Panc1 (cell line): ENCODE results near the gene SIGLEC1. TPM values are rescaled to one million over a fixed set of nuclear protein-coding genes. Genes with fewer than 3 reads are reported as not detected.

Experiments
- ATAC-seq: fragments of 200-7000 bp; cut with Tn5 transposase; 2 replicates; pipeline ENCODE4 v1.9.1; 2020; ENCODE audit warnings: mild to moderate bottlenecking, moderate library complexity
- BruUV-seq: library from RNA; stranded (reverse); fragments of 400-500 nt; replicated peaks from 2 replicates; lab custom pipeline; 2021; lab: Mats Ljungman, UMichigan
- CTCF ChIA-PET: fragments of 300-600 bp; sonication (Branson Sonifier 250); formaldehyde crosslinking; loops from one replicate; lab custom pipeline; 2022; ENCODE audit warnings: antibody characterized with exemption; lab: Charles Lee
- POLR2A ChIA-PET: fragments of 300-600 bp; sonication (Branson Sonifier 250); formaldehyde crosslinking; loops from one replicate; lab custom pipeline; 2022; ENCODE audit warnings: antibody characterized with exemption; lab: Charles Lee
- DNase-seq: peaks from one replicate; pipeline ENCODE4 v3.0.0-alpha.2; 2010; ENCODE audit warnings: low read depth, low spot score
- H3K27ac ChIP-seq: 2 replicates; pipeline ENCODE4 v1.5.1; 2011; ENCODE audit warnings: mild to moderate bottlenecking, low read length, inconsistent platforms
- H3K27me3 ChIP-seq: fragments of 200-500 bp; sonication (Bioruptor generic); 2 replicates; pipeline ENCODE4 v1.6.0; 2014; ENCODE audit warnings: low read length, inconsistent platforms; ENCODE audit not compliant: control insufficient read depth, insufficient read depth
- H3K36me3 ChIP-seq: fragments of 200-500 bp; sonication (Bioruptor generic); 2 replicates; pipeline ENCODE4 v1.5.1; 2014; ENCODE audit warnings: inconsistent platforms, mild to moderate bottlenecking, low read length, moderate library complexity; ENCODE audit not compliant: control insufficient read depth, insufficient read depth
- H3K4me1 ChIP-seq: 2 replicates; pipeline ENCODE4 v1.5.1; 2011; ENCODE audit warnings: inconsistent platforms, mild to moderate bottlenecking, low read length, moderate library complexity; ENCODE audit not compliant: control insufficient read depth, insufficient read depth
- H3K4me3 ChIP-seq, 2 experiments: 2 replicates each; pipeline ENCODE4 v1.5.1; 2011 to 2012; ENCODE audit warnings: low read depth in 2 of 2, low read length in 2 of 2, mild to moderate bottlenecking in 2 of 2, inconsistent platforms in 1 of 2, moderate library complexity in 1 of 2
- H3K9me3 ChIP-seq: fragments of 200-500 bp; sonication (Bioruptor generic); 2 replicates; pipeline ENCODE4 v1.5.1; 2014; ENCODE audit warnings: low read depth, mild to moderate bottlenecking, inconsistent platforms, low read length, moderate library complexity; ENCODE audit not compliant: control insufficient read depth, insufficient read depth
- CTCF ChIP-seq: fragments of 450-650 bp; IDR thresholded peaks from 2 replicates; pipeline ENCODE4 v1.5.1; 2017; ENCODE audit warnings: mild to moderate bottlenecking
- POLR2AphosphoS5 ChIP-seq: IDR thresholded peaks from 2 replicates; pipeline ENCODE4 v1.6.1; 2012; ENCODE audit warnings: mild to moderate bottlenecking, low read depth, low read length, moderate library complexity
- REST ChIP-seq, 2 experiments: IDR thresholded peaks; 2 replicates each; pipeline ENCODE4 v1.6.1; 2011 to 2012; ENCODE audit warnings: low read depth in 2 of 2, control low read depth in 1 of 2, low read length in 1 of 2, mild to moderate bottlenecking in 1 of 2, moderate library complexity in 1 of 2; ENCODE audit not compliant: insufficient read depth in 1 of 2
- SIN3A ChIP-seq: IDR thresholded peaks from 2 replicates; pipeline ENCODE4 v1.6.1; 2012; ENCODE audit warnings: low read depth, mild to moderate bottlenecking, low read length, moderate library complexity, borderline replicate concordance; ENCODE audit not compliant: insufficient read depth
- TCF7L2 ChIP-seq: IDR thresholded peaks from 2 replicates; pipeline ENCODE4 v1.6.1; 2011; ENCODE audit warnings: mild to moderate bottlenecking, low read depth, low read length, inconsistent platforms
- in situ Hi-C: cut with HindIII; loops from 2 replicates; pipeline ENCODE4 v1.10.0; 2016; ENCODE audit warnings: low sequenced_read_pairs, low pct_unique_long_range_greater_than_20kb
- intact Hi-C: fragments of 100-400 bp; cut with micrococcal nuclease; formaldehyde crosslinking; loops from one replicate; pipeline ENCODE4 v1.10.0; 2022; ENCODE audit not compliant: unreplicated experiment
- total RNA-seq: library from RNA; stranded (reverse); gene quantifications from one replicate; pipeline ENCODE4 v1.2.1, GENCODE V29; 2021; ENCODE audit not compliant: unreplicated experiment

The SIGLEC1 gene
- total RNA-seq, 1 experiment from 2014 or later = 0.03 TPM

- intact Hi-C loops = no loop called here
- CTCF ChIA-PET = no interaction called here
- no peak for ATAC-seq
Observed at GRCh38 chr20:3686867-3687321, 25.5 kb downstream of the SIGLEC1 start.

GRCh38 chr20:3686421-3686820 lies 26.0 kb downstream of the SIGLEC1 start:
- TF ChIP-seq CTCF (no peak), REST (IDR thresholded peaks at IDR 0.05; ENCODE audit: insufficient read depth in 1 of 2, low read depth in 2 of 2, low read length in 1 of 2) (no peak), TCF7L2 (no peak), SIN3A (no peak), POLR2AphosphoS5 (no peak)
- DNase-seq = no peak
- no peak for ATAC-seq
- BruUV-seq = no TSS peak
- no peak overlapping the region for H3K27ac ChIP-seq
- H3K9me3 ChIP-seq = no peaks in the 10 kb centered on the region
- intact Hi-C loops = no loop called here
- H3K36me3 ChIP-seq = no peaks in the 10 kb centered on the region
- CTCF ChIA-PET = no interaction called here
- H3K27me3 ChIP-seq = no peaks in the 10 kb centered on the region
- POLR2A ChIA-PET = no interaction called here
- no peaks in the 10 kb centered on the region; the same call in 1 of the 2 replicates for H3K4me1 ChIP-seq
- H3K4me3 ChIP-seq = no peak overlapping the region
- in situ Hi-C loops = no loop called here

More at GRCh38 chr20:3686867-3687321, 25.5 kb downstream of the SIGLEC1 start:
- BruUV-seq = no TSS peak
- no peak for DNase-seq
- no peak for TF ChIP-seq SIN3A
- no peak for TF ChIP-seq REST (IDR thresholded peaks at IDR 0.05; ENCODE audit: insufficient read depth in 1 of 2, low read depth in 2 of 2, low read length in 1 of 2)
- TF ChIP-seq POLR2AphosphoS5 = no peak
- TF ChIP-seq CTCF = no peak
- no peak for TF ChIP-seq TCF7L2
- H3K4me3 ChIP-seq = no peak overlapping the region
- H3K9me3 ChIP-seq = no peaks in the 10 kb centered on the region
- H3K36me3 ChIP-seq = no peaks in the 10 kb centered on the region
- no peaks in the 10 kb centered on the region; the same call in 1 of the 2 replicates for H3K4me1 ChIP-seq
- H3K27me3 ChIP-seq = no peaks in the 10 kb centered on the region
- in situ Hi-C loops = no loop called here
- POLR2A ChIA-PET = no interaction called here
- no peak overlapping the region for H3K27ac ChIP-seq
